Myocyte (in vitro differentiated cells): ENCODE data around the gene TELO2. TPM values are rescaled to one million over a fixed set of nuclear protein-coding genes. Genes with fewer than 3 reads are reported as not detected.
"Not testable (repeated sequence)": the region's sequence is repeated elsewhere in the genome, so short reads cannot be mapped to it uniquely, and the experiment has no call there.

Source experiments
- DNase-seq: peaks from one replicate; pipeline ENCODE4 v3.0.0-alpha.2; 2012; ENCODE audit warnings: low read depth
- total RNA-seq: library from RNA; depleted of rRNA; stranded (reverse); fragments of >200 nt; gene quantifications from 2 replicates; pipeline ENCODE4 v1.2.3, GENCODE V29; 2014

Gene TELO2
- total RNA-seq, 1 donor from 2014 or later: 17.5 TPM

DNA sequence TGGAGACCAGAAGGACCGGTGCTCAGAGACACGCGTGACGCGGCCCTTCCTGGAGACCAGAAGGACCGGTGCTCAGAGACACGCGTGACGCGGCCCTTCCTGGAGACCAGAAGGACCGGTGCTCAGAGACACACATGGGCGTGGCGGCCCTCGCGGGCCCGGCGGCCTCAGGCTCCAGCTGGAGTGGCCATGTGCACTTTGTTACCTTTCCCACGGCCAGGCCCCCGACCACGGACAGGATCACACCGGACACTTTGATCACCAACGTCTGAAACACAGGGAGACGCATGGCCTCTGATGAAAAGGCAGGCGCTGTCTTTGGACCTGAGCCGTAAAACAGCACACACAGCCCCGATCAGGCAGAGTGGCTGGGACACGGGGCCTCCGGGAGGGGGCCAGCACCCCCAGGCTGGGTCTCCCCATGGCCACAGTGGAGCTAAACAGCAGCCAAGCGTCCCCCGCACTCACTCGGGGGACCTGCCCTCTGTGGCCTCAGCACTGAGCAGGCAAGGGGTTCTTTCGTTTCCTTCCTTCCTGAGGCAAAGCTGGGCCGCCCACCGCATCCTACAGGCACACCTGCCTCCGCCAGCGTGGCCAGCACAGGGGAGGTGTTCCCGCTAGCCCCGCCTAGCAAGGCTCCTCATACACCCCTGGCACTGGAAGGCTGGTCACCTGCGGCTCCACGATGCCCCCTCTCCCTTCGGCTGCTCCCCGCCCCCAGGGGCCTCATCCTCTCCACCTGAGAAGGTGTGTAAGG is 35.5 kb upstream of the TELO2 start:
- DNase-seq: no peak

DNA sequence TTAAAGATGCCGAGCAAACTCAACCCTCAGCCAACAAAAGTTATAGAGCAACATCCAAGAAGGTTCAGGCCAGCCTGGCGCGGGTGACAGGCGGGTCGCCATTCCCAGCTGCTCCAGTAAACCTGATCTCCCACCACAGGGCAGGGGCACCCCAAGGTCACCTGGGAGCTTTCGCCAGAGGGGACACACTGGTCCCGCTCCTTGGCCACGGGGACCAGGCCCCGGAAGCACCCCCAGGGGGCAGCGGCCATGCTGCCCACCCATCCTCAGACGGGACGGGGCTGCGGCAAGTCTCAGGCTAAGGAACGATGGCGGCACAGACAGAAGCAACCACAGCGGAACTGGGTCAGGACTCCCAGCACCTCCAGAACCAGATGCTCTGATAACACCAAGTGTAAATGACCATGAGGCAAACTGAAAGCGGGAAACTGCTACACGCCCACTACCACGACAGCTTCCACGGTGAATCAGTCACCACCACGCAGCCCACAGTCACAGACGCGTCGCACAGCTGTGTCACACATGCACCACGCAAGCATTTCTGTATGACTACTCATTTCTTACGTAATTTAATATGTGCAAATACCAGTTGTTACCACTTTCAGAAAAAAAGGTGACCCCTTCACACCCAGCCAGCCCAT is 34.7 kb upstream of the TELO2 start:
- DNase-seq: peak; percentile 45

DNA sequence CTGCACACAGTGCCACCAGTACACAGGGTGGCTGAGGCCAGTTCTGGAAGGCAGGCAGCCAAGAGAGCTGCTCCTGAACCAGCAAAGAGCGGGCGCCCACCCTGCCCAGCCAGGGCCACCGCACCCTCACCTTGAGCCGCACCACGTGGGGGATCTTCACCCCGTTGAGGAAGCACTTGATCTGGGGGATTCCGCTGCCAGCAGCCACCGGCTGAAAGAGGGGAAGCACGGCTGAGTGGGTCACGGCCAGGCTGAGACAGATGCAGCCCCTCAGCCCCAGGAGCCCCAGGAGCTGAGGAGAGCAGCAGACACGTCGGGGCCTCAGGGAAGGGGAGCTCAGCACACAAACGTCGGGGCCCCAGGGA is 34.2 kb upstream of the TELO2 start:
- no peak for DNase-seq

DNA sequence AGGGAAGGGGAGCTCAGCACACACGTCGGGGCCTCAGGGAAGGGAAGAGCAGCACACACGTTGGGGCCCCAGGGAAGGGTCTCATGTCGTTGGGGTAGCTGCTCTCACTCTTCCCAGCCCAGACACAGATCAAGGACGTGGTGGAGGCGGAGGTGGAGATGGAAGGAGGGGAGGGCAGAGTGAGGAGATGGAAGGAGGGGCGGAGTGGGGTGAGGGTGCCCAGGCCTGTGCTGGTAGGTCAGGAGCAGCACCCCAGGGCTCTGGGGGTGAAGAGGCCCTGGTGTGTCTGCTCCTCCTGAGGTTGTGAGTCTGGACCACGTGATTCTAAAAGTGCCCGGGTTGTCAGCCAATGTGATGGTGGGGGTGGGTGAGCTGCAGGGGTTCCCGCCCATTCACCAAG is 33.2 kb upstream of the TELO2 start:
- no peak for DNase-seq

DNA sequence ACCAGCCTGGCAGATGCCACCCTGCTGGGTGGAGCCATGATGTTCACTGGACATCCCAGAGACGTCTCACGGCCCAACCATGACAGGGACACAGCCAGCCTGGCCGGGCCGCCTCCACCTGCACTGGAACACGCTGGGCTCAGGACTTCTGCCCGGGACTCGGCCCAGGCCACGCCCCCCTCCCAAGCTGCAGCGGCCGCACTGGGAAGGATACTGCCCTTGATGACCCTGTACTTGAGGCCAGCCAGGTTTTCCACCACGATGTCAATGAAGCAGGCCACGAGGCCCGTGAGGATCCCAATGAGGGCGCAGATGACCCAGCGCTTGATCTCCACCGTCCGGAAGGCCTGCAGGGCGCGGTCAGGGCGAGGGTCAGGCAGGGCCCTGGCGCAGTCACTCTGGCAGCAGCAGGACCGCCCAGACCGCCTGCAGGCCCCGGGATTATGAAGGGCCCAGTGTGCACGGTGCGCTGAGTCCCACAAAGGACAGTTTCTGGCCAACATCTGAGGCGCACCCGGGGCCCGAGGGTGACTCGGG is 32.5 kb upstream of the TELO2 start:
- no peak for DNase-seq

DNA sequence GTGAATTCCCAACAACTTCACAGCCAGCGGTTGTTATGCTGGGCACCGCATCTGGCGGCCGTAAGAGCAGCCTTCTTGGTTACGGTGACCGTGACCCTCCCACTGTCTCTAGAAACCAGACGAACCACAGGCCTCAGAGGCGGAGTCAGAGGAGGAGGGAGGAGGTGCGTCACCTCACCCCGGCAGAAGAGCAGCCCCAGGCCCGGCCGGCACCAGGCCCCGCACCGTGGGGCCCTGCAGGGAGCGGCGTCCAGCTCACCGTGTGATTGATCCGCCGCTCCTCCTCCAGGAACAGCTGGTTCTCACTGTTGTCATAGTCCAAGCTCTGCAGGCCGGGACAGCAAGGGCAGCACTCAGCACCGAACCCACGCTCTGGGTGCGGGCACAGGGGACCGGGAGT is 32.0 kb upstream of the TELO2 start:
- no peak for DNase-seq

DNA sequence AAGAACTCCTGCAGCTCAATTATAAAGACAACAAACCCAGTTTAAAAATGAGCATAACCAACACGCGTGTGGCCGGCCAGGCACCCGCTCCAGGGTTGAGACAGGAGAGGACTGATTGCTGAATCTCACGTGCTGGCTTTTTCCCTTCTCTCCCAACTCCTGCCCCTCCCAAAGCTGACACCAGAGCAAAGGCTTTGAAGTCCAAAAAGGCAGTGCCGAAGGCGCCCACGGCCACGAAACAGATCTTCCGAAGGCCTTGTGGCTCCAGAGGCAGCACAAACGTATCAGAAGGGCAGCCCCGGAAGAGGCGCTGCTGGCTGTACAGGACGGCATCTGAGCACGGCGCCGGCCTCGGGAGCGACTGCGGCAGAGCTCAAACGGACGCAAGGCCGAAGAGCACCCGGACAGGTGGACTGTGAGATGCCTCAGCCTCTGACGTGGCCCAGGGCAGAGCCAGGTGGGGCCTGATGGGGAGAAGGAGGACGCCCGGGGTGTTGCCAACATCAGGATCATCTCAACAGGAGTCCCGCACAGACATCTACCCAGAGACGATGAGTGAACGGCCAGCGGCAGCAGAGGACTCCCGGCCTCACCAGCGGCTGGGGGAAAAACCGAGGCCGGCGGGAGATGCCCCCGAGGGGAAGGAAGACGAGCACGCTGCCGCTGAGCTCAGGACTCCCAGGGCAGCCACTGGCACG is 28.8 kb upstream of the TELO2 start:
- no peak for DNase-seq

DNA sequence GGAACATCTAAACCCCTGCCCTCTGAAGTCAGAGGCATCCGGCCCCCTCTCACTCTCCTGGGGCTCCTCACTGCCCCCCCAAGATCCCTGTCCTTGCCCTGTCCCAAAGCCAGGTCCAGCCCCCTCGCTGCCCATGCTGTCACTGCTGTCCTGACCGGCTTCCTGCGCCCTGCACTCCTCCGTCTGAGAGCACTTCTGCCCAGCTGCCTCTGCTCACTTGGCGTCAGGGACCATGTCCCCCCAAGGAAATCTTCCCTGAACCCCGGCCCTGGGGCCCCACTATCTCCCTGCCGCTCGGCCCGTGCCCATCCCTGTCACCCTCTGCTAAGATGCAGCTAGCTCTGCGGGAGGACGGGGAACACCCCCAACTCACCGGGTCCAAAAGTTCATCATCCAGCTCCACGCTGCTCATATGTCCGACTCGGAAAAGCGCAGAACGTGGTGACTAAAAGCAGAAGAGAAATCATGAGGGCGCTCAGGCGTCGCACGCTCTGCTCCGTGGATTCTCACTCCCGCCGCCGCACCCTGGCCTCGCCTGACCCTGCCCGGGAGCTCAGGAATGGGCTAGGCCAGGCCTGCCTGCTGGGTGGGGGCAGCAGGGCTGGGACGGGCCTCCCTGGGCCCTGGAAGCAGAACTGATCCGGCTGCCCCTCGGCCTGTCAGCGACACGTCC is 28.1 kb upstream of the TELO2 start:
- DNase-seq: no peak

DNA sequence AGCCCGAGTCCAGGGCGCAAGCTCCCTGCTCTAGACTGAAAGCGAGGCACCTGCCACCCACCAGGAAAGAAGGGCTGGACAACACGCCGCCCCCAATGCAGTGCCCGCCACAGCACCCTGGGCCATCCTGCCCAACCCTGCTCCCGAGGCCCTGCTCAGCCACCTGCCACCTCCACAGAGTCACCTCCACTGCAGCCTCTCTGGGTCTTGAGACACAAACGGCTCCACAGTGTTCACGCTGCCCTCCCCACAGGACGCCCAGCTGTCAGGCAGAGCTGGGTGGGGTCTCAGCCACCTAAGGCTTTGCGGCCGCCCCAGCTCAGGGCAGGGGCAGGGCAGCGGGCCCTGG is 27.6 kb upstream of the TELO2 start:
- DNase-seq: no peak

DNA sequence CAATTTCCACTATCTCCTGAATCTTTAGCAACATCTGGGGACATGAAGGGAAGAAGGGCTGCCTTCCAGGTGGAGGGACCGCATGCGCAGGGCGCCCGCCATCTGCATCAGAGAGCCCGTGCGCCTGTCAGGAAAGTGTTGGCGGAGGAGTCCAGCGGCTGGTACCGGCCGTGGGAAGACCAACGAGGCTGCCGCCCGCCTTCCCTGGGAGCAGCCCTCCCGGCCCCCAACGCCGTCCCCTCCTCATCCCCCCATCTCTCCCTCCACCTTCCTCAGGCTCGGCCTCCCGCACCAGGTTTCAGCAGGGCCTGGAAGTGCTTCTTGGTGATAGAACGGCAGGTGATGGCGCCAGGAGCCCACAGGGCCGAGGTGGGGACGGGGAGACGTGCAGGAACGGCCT is 27.1 kb upstream of the TELO2 start:
- no peak for DNase-seq

DNA sequence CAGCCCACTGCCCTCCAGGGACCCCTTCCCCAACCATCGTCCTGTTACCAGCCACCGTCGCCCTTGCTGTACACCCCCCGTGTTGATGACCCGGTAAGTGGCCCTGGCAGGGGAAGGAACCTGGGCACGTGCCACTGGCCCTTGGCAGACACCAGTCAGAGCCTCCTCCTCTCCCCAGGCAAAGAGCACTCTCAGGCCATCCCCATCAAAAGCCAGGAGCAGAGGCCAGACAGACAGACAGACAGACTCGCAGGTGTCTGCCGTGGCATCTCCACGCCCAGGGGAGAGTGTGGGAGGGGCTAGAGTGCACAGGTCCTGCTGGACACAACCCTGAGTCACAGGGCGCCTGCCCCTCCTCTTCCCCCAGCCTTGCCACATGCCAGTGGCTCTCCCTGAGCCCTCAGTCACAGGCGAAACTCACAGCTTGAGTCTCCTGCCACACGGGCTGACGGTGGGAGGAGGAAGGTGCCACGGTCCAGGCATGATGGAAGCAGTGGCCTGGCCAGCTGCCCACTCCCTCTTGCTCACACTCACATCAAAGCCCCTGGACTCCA is 26.1 kb upstream of the TELO2 start:
- no peak for DNase-seq

DNA sequence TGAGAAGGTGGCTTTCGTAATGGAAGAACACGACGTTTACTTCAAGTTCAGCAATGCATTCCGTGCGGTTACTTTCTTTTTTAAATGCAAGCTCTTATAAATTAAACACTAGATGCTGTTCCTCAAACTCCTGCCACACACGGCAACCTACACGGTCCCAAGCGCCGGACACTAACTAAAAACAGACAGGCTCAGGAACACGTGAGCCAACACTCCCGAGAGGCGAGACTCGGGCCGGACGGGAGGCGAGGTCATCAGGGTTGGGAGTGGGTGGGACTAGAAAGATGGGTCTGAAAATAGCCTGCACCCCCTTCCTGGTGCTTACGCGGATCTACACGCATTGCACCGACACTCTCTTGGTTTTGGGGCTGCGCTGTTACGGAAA is 24.7 kb upstream of the TELO2 start:
- no peak for DNase-seq

DNA sequence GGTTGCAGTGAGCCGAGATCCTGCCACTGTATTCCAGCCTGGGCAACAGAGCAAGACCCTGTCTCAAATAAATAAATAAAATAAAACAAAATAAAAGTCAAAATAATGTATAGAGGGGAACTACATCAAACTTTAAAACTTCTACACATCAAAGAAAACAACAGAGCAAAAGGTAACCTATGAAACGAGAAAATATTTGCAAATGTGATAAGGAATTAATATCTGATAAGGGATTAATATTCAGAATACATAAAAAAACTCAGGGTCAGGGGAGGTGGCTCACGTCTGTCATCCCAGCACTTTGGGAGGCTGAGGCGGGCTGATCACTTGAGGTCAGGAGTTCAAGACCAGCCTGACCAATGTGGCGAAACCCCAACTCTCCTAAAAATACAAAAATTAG is 24.0 kb upstream of the TELO2 start:
- DNase-seq: not testable (repeated sequence)

DNA sequence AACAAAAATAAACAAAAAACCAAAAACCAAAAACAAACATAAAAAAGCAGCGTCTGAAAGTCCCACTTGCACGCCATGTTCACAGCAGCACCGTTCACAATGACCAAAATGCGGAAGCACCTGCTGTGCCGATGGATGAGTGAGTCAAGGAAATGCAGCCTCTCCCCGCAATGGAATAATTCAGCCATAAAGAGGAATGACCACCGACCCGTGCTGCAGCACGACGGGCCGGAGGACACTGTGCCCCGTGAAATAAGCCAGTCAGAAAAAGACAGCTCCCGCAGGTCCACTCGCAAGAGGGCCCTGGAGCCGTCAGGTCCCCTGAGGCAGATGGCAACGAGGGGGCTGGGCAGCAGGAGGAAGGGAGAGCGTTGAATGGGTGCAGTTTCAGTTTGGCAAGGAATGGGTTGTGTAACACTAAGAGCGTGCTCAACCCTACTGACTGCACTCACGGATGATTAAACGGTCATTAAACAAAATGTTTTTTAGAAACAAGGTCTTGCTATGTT is 23.4 kb upstream of the TELO2 start:
- DNase-seq: no peak

DNA sequence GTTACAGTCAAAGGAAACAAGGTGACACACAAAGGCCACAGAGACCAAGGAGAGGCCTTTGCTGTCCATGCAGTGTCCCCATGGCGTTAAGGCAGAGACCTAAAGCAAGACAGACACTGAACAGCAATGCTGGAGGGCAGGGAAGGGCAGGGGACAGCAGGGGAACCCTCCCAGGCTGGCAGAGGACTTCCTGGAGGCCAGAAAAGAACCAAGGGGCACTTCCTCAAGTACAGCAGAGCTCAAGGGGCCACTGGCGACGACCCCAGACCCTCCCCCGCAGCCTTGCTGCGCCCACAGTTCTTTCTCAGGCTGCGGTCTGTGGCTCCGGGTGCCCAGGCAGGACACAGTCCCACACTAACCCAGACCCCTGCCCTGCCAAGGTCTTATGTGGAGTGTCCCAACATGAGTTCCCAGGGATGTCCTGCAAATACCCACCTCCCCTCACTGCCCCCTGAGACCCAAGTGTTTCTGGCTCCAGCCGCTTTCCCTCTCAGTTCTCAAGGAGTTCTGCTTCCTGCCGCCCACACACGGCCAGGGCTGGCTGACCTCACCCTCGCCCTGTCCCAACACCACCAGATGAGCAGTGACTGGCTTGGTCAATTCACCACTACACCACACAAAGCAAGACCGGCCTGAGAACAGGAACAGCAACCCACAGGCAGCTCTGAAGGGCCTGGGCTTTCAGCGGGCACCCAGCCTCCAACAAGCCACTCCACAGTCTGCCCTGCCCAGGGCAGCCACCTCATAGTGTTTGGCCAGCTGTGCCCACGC is 22.5 kb upstream of the TELO2 start:
- DNase-seq: peak; percentile 31

DNA sequence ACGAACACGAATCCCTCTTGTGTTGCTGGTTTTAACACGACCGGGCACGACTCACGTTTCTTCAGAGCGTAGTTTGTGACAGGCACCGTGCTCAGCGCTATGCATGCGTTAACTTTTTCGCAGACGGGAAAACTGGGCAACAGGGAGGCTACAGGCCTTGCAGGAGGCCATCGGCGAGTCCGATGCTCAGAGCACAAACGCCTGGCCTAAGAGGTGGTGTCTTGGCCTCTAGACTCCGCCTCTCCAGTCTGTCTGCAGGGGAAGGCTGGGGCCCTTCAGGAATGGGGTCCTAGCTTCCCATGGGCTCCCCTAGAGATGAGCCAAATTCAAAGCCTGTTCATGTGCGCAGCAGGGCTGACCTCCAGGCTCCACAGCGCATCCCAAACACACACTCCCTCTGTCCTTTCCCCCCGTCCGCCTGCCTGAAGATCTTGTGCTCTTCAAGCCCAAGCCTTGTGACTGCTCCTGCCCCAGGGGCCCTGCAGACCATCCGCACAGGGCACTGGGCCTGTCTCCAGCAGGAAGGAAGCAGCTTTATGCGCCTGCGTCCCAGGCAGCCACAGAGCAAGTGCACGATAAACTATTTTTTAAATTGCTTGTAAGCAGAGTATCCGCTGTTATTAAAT is 21.5 kb upstream of the TELO2 start:
- no peak for DNase-seq

DNA sequence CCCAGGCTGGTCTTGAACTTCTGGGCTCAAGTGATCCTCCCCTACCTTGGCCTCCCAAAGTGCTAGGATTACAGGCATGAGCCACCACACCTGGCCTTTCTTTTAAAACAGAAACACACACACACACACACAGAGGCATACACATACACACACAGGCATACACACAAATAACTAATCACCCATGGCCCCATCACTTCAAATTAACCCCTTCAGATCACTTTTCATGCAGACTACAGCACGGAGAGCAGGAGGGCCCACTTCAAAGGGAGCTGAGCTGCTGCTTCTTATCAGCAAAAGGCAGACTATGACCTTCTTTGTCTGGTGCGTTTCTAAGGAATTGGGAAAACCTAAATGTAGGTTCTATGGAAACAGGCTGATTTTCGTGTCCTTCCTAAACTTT is 20.2 kb upstream of the TELO2 start:
- DNase-seq: no peak

DNA sequence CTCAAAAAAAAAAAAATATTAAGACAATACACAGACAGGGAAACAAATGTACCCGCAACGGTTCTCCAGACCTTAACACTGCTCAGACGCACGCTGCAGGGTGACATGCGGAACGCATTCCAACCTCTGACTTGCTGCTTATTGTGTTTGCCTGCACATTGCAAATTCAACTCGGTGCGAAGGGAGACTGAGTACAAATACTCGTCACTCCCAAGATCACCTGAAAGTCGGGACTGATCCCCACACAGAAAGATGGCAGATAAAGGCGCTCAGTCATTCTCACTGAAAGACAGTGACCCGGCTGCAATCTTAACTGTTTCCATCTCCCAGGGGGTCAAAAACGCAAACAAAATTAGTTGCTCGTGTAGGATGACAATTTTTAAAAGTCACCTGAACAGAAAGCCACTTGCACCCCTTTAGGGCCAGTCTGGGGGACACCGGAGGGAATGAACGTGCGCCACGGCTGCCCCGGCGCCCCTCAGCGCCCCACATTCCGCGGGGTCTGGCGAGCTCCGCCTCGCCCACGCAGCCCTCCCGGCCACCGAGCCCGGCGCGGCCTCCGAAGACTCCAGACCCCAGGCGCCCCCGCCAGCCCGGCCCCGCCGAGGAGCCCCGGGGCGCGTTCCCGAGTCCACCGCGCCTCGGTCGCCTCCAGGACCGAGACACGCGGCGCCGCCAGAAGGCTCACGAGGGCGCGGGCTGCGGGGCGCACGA is 18.9 kb upstream of the TELO2 start:
- no peak for DNase-seq

DNA sequence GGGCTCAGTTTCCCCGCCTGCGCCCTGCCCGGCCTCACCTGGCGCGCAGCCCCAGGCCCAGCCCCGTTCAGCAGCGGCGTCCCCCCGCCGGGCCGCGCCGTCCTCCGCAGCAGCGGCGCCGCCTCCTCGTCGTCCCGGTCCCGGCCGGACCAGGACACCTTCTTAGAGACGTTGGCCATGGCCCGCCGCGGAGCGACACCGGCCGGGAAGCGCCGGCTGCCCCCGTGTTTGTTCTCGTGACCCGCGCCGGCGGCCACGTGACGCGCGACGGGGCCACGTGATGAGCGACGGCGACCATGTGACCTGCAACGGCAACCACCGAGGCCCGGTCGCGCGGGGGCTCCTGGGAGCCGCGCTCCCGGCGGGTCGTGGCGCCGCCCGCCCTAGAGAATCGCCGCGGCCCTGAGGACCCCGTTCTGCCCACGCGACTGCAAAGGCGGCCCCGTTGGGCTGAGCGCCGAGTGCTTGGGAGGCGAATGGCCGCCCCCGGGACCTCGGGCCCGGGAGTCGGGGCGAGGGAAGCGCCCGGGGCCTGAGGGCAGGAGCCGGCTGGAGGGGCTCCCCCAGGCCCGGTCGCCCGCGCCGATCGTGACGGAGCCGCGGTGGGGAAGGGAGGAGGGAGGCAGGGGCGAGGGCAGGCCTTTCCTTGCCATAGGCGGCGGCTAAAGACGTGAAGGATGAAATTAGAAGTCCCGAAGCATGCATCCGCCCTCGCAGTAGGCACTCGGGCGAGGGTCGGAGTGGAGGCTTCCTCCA is 18.2 kb upstream of the TELO2 start, which contains the start of gene CLCN7:
Gene CLCN7, minus strand, starts transcription at position 233 of the 756 bp plus-strand sequence. Its CDS starts 54 bp downstream, at position 179.
- DNase-seq: peak; percentile 85
